K562 (cell line): Measurements from ENCODE around the gene PRTN3. TPM values are rescaled to one million over a fixed set of nuclear protein-coding genes. Genes with fewer than 3 reads are reported as not detected.

Experiments
- ATAC-seq: fragments of 200-7000 bp; cut with Tn5 transposase; 3 replicates; pipeline ENCODE4 v1.9.1; 2020; ENCODE audit warnings: moderate library complexity
- BruUV-seq: library from RNA; stranded (reverse); fragments of 400-500 nt; replicated peaks from 2 replicates; lab custom pipeline; 2021; lab: Mats Ljungman, UMichigan
- CTCF ChIA-PET: fragments of 300-600 bp; formaldehyde crosslinking; extraction: SDS; loops from one replicate; lab custom pipeline; 2021; ENCODE audit warnings: low intra/inter-chr PET ratio; lab: Yijun Ruan, JAX
- POLR2A ChIA-PET: fragments of 300-600, 350-650 bp; sonication (Branson Sonifier 250); formaldehyde crosslinking; extraction: SDS; loops from one replicate; lab custom pipeline; 2021; ENCODE audit warnings: antibody characterized with exemption, inconsistent platforms; lab: Yijun Ruan, JAX
- DNase-seq, 4 experiments: peaks; one replicate each; pipeline versions ENCODE4 v3.0.0 to v3.0.0-alpha.2; 2011 to 2018; ENCODE audit warnings: low spot score in 3 of 4, mixed read lengths in 3 of 4; ENCODE audit errors: extremely low read depth in 1 of 4
- FAIRE-seq: peaks from 2 replicates; lab custom pipeline; 2011; peaks lifted over from hg19 to GRCh38; lab: Jason Lieb, UNC
- H2AFZ ChIP-seq: 2 replicates; pipeline ENCODE4 v1.6.0; 2011; ENCODE audit warnings: low read depth, low read length, control low read depth, inconsistent platforms
- H3K27ac ChIP-seq: fragments of 200-600 bp; 3 replicates; pipeline ENCODE4 v1.8.0; 2011; ENCODE audit warnings: low read depth, mild to moderate bottlenecking, control low read depth, inconsistent platforms, low read length, moderate library complexity, mixed read lengths; ENCODE audit errors: extremely low read depth
- H3K27me3 ChIP-seq, 2 experiments: fragments of 300-600 bp in 1 of 2; 2 replicates in 1 of 2; 3 replicates in 1 of 2; pipeline versions ENCODE4 v1.6.0 to v1.8.0; 2011; ENCODE audit warnings: inconsistent platforms in 2 of 2, low read length in 2 of 2, mild to moderate bottlenecking in 1 of 2, mixed read lengths in 1 of 2, moderate library complexity in 1 of 2; ENCODE audit not compliant: control insufficient read depth in 2 of 2, insufficient read depth in 2 of 2
- H3K36me3 ChIP-seq: fragments of 300-600 bp; 3 replicates; pipeline ENCODE4 v1.8.0; 2011; ENCODE audit warnings: mild to moderate bottlenecking, low read length, inconsistent platforms; ENCODE audit not compliant: control insufficient read depth, insufficient read depth
- H3K4me1 ChIP-seq, 2 experiments: fragments of 200-600 bp in 1 of 2; replicated peaks in 1 of 2; 2 replicates in 1 of 2; 3 replicates in 1 of 2; pipeline versions ENCODE4 v1.5.1 to v1.8.0; 2011; ENCODE audit warnings: inconsistent platforms in 2 of 2, low read length in 2 of 2, mild to moderate bottlenecking in 1 of 2, mixed read lengths in 1 of 2, moderate library complexity in 1 of 2; ENCODE audit not compliant: control insufficient read depth in 2 of 2, insufficient read depth in 2 of 2
- H3K4me2 ChIP-seq: 2 replicates; pipeline ENCODE4 v1.6.1; 2011; ENCODE audit warnings: low read length, control low read depth, inconsistent platforms, mixed read lengths; ENCODE audit not compliant: insufficient read depth
- H3K4me3 ChIP-seq: fragments of 200-600 bp; sonication (generic), shearing (Covaris generic); 2 replicates; pipeline ENCODE4 v1.5.1; 2016; ENCODE audit warnings: control low read depth, inconsistent platforms
- H3K79me2 ChIP-seq: fragments of 200-600 bp; 3 replicates; pipeline ENCODE4 v1.8.0; 2011; ENCODE audit warnings: low read length, inconsistent platforms; ENCODE audit not compliant: control insufficient read depth, insufficient read depth
- H3K9ac ChIP-seq, 2 experiments: 2 replicates each; pipeline versions ENCODE4 v1.6.0 to v1.6.1; 2011; ENCODE audit warnings: low read depth in 2 of 2, low read length in 2 of 2, control low read depth in 1 of 2, inconsistent platforms in 1 of 2, mild to moderate bottlenecking in 1 of 2, mixed read lengths in 1 of 2; ENCODE audit not compliant: insufficient read depth in 1 of 2
- H3K9me1 ChIP-seq: one replicate; pipeline ENCODE4 v1.6.0; 2011; ENCODE audit warnings: inconsistent platforms, mild to moderate bottlenecking, low read length, moderate library complexity; ENCODE audit not compliant: control insufficient read depth, insufficient read depth
- H3K9me3 ChIP-seq: replicated peaks from 2 replicates; pipeline ENCODE4 v1.5.1; 2011; ENCODE audit warnings: low read depth, low read length, inconsistent platforms; ENCODE audit not compliant: control insufficient read depth, insufficient read depth
- H4K20me1 ChIP-seq: replicated peaks from 2 replicates; pipeline ENCODE4 v1.6.1; 2011; ENCODE audit warnings: low read length, inconsistent platforms, mixed read lengths; ENCODE audit not compliant: control insufficient read depth, insufficient read depth
- BRD9 ChIP-seq: fragments of 450-650 bp; IDR thresholded peaks from 2 replicates; pipeline ENCODE4 v1.6.1; 2018; ENCODE audit warnings: low read depth; ENCODE audit not compliant: partially characterized antibody
- CBFA2T3 ChIP-seq: fragments of 450-650 bp; IDR thresholded peaks from 2 replicates; pipeline ENCODE4 v1.6.1; 2017
- DDX20 ChIP-seq: fragments of 450-650 bp; IDR thresholded peaks from 2 replicates; pipeline ENCODE4 v1.6.1; 2016; ENCODE audit warnings: missing genetic modification characterization, low read depth, mild to moderate bottlenecking, missing compliant biosample characterization, moderate library complexity
- EGR1 ChIP-seq: fragments of 450-650 bp; conservative IDR thresholded peaks from 2 replicates; pipeline ENCODE4 v1.6.1; 2017; ENCODE audit warnings: mild to moderate bottlenecking
- EWSR1 ChIP-seq: fragments of 450-650 bp; IDR thresholded peaks from 2 replicates; pipeline ENCODE4 v1.6.1; 2018; ENCODE audit warnings: borderline replicate concordance, mild to moderate bottlenecking, low read depth, moderate library complexity; ENCODE audit not compliant: partially characterized antibody
- HDAC2 ChIP-seq: fragments of 450-650 bp; IDR thresholded peaks from 2 replicates; pipeline ENCODE4 v1.6.1; 2016; ENCODE audit warnings: mild to moderate bottlenecking
- HMG20A ChIP-seq: fragments of 450-650 bp; formaldehyde crosslinking; conservative IDR thresholded peaks from 2 replicates; pipeline ENCODE4 v1.4.0; 2020; ENCODE audit warnings: mild to moderate bottlenecking, mixed read lengths
- KDM1A ChIP-seq, 2 experiments: fragments of 450-650 bp; IDR thresholded peaks; 2 replicates each; pipeline ENCODE4 v1.6.1; 2016; ENCODE audit warnings: mild to moderate bottlenecking in 2 of 2
- KDM2B ChIP-seq: fragments of 250-450 bp; sonication (Bioruptor Pico); IDR thresholded peaks from 2 replicates; pipeline ENCODE4 v1.8.0; 2021; ENCODE audit warnings: mild to moderate bottlenecking, moderate library complexity
- MCM7 ChIP-seq, 2 experiments: fragments of 450-650 bp; IDR thresholded peaks; 2 replicates each; pipeline ENCODE4 v1.6.1; 2016 to 2018
- MYNN ChIP-seq, 2 experiments: sonication (generic); formaldehyde crosslinking in 1 of 2; IDR thresholded peaks; 2 replicates each; pipeline versions ENCODE4 v1.5.0 to v1.6.1; 2016 to 2020; ENCODE audit warnings: antibody characterized with exemption in 1 of 2, missing genetic modification reagents in 1 of 2
- POLR2AphosphoS2 ChIP-seq: IDR thresholded peaks from 2 replicates; pipeline ENCODE4 v1.6.1; 2012; ENCODE audit warnings: low read length, improper control_type of control experiment
- RNF2 ChIP-seq: sonication (generic); IDR thresholded peaks from 2 replicates; pipeline ENCODE4 v1.6.1; 2016
- TRIM24 ChIP-seq, 2 experiments: fragments of 450-650 bp; IDR thresholded peaks; 2 replicates each; pipeline ENCODE4 v1.6.1; 2016
- ZC3H8 ChIP-seq: fragments of 450-650 bp; IDR thresholded peaks from 2 replicates; pipeline ENCODE4 v1.6.1; 2017
- ZNF184 ChIP-seq: sonication (generic); formaldehyde crosslinking; IDR thresholded peaks from 2 replicates; pipeline ENCODE4 v1.5.0; 2020; ENCODE audit warnings: missing genetic modification reagents
- ZNF263 ChIP-seq: sonication (generic); formaldehyde crosslinking; IDR thresholded peaks from 2 replicates; pipeline ENCODE4 v1.8.0; 2022; ENCODE audit warnings: mild to moderate bottlenecking, missing genetic modification reagents, borderline replicate concordance
- ZNF696 ChIP-seq: fragments of 250-450 bp; sonication (Bioruptor Pico); conservative IDR thresholded peaks from 2 replicates; pipeline ENCODE4 v1.4.0; 2020; ENCODE audit warnings: mild to moderate bottlenecking, moderate library complexity
- ZNF785 ChIP-seq: fragments of 250-450 bp; sonication (Bioruptor Pico); IDR thresholded peaks from 2 replicates; pipeline ENCODE4 v1.4.0; 2020; ENCODE audit warnings: mild to moderate bottlenecking
- WGBS: fragments of 100-300 bp; shearing (Covaris generic); methylation state at CpG from one replicate; pipeline ENCODE4 v1.1.6; 2016; ENCODE audit warnings: low coverage, mixed read lengths; ENCODE audit not compliant: insufficient coverage; ENCODE audit errors: missing lambda C conversion rate; 5-methylcytosine and 5-hydroxymethylcytosine counted together
- in situ Hi-C: fragments of 300-500 bp; cut with MboI; formaldehyde crosslinking; loops from 4 replicates; pipeline ENCODE4 v1.15.0; 2018; ENCODE audit warnings: inconsistent platforms, mixed read lengths
- intact Hi-C: fragments of 100-400 bp; cut with micrococcal nuclease; formaldehyde crosslinking; loops from 2 replicates; pipeline ENCODE4 v1.14.2; 2022
- polyA plus RNA-seq, 8 experiments: library from polyadenylated mRNA; depleted of rRNA in 4 of 8; stranded (reverse) in 5 of 8; unstranded in 3 of 8; fragments of >200 nt; fragmentation: Nextera tagmentation in 2 of 8; fragmentation: Illumina TruSeq in 1 of 8; extraction: Ambion mirVana in 2 of 8; extraction: Trizol in 1 of 8; gene quantifications; 2 replicates each; pipeline versions ENCODE4 v1.2.1 to v1.2.3, GENCODE V29; 2011 to 2014; ENCODE audit warnings: inconsistent platforms in 1 of 8, missing spikeins in 1 of 8
- total RNA-seq, 7 experiments: library from RNA; depleted of rRNA in 6 of 7; stranded (reverse); fragments of >200 nt in 6 of 7; fragmentation: Illumina TruSeq in 2 of 7; extraction: Trizol in 2 of 7; gene quantifications; 2 replicates each; pipeline versions ENCODE4 v1.2.1 to v1.2.3, GENCODE V29; 2011 to 2021; ENCODE audit warnings: low replicate concordance in 1 of 7
- TF ChIP-seq, protein P1 (sequence below), 3 experiments: IDR thresholded peaks in 2 of 3; conservative IDR thresholded peaks in 1 of 3; 2 replicates each; pipeline ENCODE4 v1.5.1; 2011 to 2012; ENCODE audit warnings: low read length in 3 of 3, mild to moderate bottlenecking in 3 of 3, control low read depth in 2 of 3, improper control_type of control experiment in 1 of 3, inconsistent platforms in 1 of 3, low read depth in 1 of 3, mixed read lengths in 1 of 3, moderate library complexity in 1 of 3; ENCODE audit not compliant: insufficient read depth in 2 of 3
- TF ChIP-seq, protein P2 (sequence below): IDR thresholded peaks from 2 replicates; pipeline ENCODE4 v1.6.1; 2016; ENCODE audit warnings: missing genetic modification characterization, missing compliant biosample characterization

Gene PRTN3
- total and polyA plus RNA-seq, 9 of the 15 experiments (the other 6 are each of a cell fraction or from before 2014, with no cell fraction given) = 0.14 to 0.86 (median 0.43) TPM; not detected in 3

DNA sequence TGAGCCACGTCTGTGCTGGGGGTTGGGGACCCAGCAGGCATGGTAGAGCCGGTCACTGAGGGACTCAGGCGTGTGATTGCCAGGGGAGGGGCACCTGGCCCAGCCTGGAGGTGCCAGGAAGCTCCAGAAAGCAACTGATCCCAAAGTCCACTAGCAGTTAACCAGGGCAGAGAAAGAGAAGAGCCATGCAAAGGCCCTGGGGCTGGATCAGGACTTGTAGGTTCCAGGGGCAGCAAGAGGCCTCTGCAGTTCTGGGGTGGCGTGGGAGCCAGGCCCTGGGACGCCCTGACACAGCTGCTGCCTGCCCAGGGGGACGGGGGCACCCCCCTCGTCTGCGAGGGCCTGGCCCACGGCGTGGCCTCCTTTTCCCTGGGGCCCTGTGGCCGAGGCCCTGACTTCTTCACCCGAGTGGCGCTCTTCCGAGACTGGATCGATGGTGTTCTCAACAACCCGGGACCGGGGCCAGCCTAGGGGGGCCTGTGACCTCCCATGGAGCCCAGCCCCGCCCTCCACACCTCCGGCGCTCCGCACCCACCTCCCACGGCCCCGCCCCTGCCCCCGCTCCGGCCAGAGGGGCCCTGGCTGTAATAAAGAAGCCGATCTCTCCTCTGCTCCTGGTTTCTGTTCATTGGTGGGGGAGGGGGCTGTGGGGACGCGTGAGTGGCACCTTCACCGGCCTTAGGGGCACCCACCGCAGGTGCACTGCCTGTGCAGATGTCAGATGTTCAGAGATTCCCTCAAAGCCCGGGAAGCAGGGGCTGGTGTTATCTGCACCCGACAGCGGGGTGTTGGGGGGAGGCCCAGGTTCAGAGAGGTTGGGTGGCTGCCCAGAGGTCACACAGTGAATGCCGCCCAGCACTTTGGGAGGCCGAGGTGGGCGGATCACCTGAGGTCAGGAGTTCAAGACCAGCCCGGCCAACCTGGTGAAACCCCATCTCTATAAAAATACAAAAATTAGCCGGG, 9.1 kb upstream of the PRTN3 start:
- intact Hi-C loops = no loop called here
- Histone ChIP-seq H3K79me2 (no peaks in the 10 kb centered on the region), H3K9me3 (no peaks in the 10 kb centered on the region), H3K4me1 (peaks cover 0 to 60% of the 10 kb centered on the region in 2 experiments; a peak in 3 of 5 replicates), H3K27me3 (no peaks in the 10 kb centered on the region), H2AFZ (peak overlapping the region; percentile 45; the same call in 1 of the 2 replicates), H3K4me3 (no peak overlapping the region), H3K36me3 (no peaks in the 10 kb centered on the region), H3K27ac (no peak overlapping the region), H4K20me1 (no peaks in the 10 kb centered on the region), H3K4me2 (no peak overlapping the region), H3K9me1 (no peaks in the 10 kb centered on the region), H3K9ac (peak overlapping the region in 1 of 2 experiments; percentile 81; a peak in 2 of 4 replicates)
- ATAC-seq (peak; percentile 70), FAIRE-seq (peak; percentile 29), DNase-seq (peak; percentile 40 to 86 (median 67))
- ChIA-PET POLR2A (interaction anchor here (0.7 to 1.1 kb wide), 2 partner anchors 11 to 25 kb away, joined by 3 read pairs; no protein-coding TSS in a partner anchor), CTCF (no interaction called here)
- in situ Hi-C loops = no loop called here
- BruUV-seq = no TSS peak
- WGBS = 28% methylated on average over 21 of the region's 38 CpGs
- peak; percentile 83 to 90 for TF ChIP-seq KDM1A (IDR thresholded peaks at IDR 0.05)
- TF ChIP-seq, protein P1, sequence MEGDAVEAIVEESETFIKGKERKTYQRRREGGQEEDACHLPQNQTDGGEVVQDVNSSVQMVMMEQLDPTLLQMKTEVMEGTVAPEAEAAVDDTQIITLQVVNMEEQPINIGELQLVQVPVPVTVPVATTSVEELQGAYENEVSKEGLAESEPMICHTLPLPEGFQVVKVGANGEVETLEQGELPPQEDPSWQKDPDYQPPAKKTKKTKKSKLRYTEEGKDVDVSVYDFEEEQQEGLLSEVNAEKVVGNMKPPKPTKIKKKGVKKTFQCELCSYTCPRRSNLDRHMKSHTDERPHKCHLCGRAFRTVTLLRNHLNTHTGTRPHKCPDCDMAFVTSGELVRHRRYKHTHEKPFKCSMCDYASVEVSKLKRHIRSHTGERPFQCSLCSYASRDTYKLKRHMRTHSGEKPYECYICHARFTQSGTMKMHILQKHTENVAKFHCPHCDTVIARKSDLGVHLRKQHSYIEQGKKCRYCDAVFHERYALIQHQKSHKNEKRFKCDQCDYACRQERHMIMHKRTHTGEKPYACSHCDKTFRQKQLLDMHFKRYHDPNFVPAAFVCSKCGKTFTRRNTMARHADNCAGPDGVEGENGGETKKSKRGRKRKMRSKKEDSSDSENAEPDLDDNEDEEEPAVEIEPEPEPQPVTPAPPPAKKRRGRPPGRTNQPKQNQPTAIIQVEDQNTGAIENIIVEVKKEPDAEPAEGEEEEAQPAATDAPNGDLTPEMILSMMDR (IDR thresholded peaks at IDR 0.05 in 2 of 3, conservative IDR thresholded peaks at IDR 0.05 in 1 of 3; ENCODE audit: insufficient read depth in 2 of 3, low read depth in 1 of 3, low read length in 3 of 3) = no peak
- peak; percentile 59 for TF ChIP-seq HDAC2
- TF ChIP-seq, protein P2, sequence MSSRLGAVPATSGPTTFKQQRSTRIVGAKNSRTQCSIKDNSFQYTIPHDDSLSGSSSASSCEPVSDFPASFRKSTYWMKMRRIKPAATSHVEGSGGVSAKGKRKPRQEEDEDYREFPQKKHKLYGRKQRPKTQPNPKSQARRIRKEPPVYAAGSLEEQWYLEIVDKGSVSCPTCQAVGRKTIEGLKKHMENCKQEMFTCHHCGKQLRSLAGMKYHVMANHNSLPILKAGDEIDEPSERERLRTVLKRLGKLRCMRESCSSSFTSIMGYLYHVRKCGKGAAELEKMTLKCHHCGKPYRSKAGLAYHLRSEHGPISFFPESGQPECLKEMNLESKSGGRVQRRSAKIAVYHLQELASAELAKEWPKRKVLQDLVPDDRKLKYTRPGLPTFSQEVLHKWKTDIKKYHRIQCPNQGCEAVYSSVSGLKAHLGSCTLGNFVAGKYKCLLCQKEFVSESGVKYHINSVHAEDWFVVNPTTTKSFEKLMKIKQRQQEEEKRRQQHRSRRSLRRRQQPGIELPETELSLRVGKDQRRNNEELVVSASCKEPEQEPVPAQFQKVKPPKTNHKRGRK (tag) = no peak
- TF ChIP-seq BRD9 = peak; percentile 99
- TF ChIP-seq KDM2B (CRISPR knock-in tag) = no peak
- no peak for TF ChIP-seq EWSR1
- no peak for TF ChIP-seq ZNF184 (CRISPR knock-in tag)
- peak; percentile 44 for TF ChIP-seq EGR1
- TF ChIP-seq ZNF263 = 0 out of 2 replicates have a peak, but pooled peaks have one; percentile 16
- no peak for TF ChIP-seq MCM7 (IDR thresholded peaks at IDR 0.05)
- no peak for TF ChIP-seq DDX20
- no peak for TF ChIP-seq ZNF785 (CRISPR knock-in tag)
- TF ChIP-seq ZC3H8 = no peak
- no peak for TF ChIP-seq POLR2AphosphoS2
- no peak for TF ChIP-seq HMG20A (CRISPR knock-in tag)
- peak in 1 of 2 experiments; percentile 47; a peak in 3 of 4 replicates for TF ChIP-seq TRIM24 (IDR thresholded peaks at IDR 0.05)
- peak; percentile 81 for TF ChIP-seq CBFA2T3
- no peak for TF ChIP-seq ZNF696 (CRISPR knock-in tag)
- no peak for TF ChIP-seq RNF2
- no peak for TF ChIP-seq MYNN (IDR thresholded peaks at IDR 0.05)
- no peak for TF ChIP-seq MYNN (CRISPR knock-in tag; IDR thresholded peaks at IDR 0.05)
